GM18519 (cell line): Measurements from ENCODE around the gene SLC16A8.

Source experiments
- ATAC-seq: cut with Tn5 transposase; IDR thresholded peaks from one replicate; pipeline ENCODE4 v1.9.1; 2021; ENCODE audit warnings: mild to moderate bottlenecking, moderate library complexity; ENCODE audit not compliant: unreplicated experiment, low FRiP score

Gene SLC16A8

DNA sequence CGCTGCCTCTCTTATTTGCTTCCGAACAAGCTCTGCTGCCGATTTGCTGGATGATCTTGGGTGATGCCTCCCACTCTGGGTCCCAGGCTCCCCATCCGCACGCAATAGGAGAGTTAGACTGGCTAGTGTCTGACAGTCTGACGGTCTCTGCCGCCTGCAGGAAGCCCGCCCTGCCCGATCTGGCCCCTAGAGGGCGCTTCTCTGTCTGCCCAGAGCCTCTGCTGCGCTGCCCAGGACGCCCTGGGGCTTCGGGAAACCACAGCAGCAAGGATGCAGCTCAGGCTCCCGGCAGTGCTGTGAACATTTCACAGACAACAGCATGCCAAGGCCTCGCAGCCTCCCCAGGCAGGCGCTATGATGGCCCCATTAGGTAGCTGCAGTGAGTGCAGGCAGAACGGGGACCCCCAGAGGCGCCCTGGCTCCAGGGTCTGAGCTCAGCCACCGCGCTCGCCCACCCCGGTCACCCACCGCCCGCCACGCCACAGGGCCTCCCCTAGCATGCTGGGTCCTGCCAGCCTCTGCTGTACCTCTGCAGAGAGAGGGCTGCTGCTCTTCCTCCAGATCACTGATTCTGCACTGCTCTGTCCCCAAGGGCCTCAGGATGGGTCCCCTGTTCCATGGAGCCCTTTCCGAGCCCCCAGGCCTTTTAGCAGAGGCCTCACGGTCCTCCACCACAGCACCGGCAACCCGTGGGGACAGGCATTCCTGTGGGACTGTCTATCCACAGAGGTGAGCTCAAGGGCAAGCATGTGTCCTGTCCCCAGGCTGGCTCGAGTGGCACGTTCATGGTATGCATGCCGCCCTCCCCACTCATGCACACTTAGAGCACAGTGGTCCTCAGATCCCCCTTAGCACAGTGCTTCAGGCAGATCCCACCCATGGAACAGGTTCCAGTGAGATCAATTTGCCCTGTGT, 30.8 kb upstream of the SLC16A8 start:
- no peak for ATAC-seq

DNA sequence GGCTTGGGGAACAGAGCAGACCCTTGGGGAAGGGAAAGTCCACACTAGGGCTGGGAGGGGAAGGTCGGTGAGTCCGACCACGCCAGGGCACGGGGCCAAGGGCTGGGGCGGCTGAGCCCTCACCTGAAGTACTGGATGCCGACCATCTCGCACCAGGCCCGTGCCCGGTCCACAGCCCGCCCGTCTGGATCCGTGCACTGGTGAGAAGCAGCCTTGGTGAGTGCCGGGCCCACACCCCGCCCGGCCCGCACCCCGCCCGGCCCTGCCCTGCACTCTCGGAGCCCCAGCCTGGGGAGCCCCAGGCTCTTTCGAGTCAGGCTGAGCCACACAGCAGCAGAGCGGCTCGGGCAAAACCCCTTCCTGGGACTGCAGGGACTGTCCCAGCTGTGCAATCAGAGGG, 28.4 kb upstream of the SLC16A8 start:
- no peak for ATAC-seq

- ATAC-seq: no peak
Observed at GRCh38 chr22:38111925-38112355, 28.0 kb upstream of the SLC16A8 start.

DNA sequence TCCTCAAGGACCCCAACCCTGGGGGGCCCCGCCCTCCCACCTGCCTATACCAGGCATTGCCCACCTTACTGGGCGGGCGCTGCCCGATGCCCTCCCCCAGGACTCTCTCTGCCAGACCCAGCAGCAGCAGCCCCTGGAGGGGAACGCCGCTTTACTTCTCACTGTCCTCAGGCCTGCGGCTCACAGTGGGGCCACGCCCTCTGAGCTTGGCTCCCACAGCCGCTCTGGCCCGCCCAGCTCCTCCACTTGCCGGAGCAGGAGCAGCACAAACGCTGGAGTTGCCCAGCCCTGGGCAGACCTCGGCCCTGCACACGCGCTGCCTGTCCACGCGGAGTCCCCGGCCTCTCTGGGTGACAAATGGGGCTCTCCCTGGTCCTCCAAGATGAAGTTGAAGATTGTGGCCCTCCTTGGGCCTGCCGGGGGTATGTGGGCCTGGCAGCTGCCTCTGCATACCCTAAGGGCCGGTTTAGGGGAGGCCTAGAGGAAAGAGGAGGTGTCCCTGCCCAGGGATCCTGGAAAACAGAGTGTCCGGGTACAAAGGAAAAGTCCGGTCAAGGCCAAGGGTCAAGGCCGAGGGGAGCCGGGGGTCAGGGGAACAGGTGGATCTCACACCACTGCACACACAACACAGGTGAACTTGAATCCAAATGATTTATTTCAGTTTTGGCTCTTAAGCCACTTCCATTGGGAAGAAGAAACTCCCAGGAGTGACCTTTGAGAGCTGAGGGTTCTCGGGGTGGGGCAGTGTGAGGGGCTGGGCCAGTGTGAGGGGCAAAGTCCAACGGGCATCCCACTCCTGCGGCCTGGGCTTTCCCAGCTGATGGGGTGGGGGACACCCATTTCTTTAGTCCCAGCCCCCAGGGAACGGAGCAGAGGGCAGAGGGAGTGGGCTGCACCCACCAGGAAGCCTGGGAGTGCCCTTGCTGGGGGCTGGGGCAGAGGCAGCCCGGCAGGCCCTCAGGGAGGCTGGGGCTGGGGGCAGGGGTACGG, 27.2 kb upstream of the SLC16A8 start:
- no peak for ATAC-seq

DNA sequence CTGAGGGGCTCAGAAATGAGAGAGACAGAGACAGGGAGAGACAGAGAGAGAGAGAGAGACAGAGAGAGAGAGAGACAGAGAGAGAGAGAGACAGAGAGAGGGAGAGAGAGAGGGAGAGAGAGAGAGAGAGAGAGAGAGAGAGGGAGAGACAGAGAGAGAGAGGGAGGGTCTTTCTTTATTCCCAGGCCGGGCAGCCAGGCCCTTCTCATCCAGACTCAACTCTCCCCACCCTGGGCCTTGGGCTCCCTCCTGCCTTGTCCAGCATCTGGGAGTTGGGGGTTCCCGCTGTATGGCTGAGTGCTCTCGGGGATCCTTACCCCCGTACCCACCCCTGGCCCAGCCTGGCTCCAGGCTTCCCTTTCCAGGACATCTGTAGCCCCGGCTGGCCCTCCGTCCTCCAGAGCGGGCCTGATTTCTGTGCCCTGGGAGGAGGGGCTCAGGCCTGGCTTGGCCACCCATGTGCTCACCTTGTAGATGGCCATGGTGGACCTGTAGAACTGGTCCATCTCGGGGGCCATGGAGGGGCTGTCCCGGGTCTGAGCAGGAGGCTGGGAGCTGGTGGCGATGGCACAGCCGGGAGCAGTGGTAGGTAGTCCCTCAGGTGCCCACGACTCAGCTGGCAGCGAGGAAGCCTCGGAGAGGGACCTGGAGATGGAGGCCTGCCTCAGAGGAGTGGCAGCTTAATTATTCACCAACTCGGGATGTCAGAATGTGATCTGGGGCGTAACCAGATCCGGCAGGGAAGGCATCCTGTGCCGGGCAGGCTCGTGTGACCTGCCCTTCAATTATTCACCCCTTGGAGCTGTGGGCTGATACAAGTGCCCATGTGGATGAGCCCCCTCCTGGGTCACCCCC, 26.3 kb upstream of the SLC16A8 start, which contains the start of gene BAIAP2L2:
BAIAP2L2 (minus strand) TSS at position 677 of the 855 bp plus-strand sequence; CDS start at position 518, 159 bp downstream.
- ATAC-seq: no peak

DNA sequence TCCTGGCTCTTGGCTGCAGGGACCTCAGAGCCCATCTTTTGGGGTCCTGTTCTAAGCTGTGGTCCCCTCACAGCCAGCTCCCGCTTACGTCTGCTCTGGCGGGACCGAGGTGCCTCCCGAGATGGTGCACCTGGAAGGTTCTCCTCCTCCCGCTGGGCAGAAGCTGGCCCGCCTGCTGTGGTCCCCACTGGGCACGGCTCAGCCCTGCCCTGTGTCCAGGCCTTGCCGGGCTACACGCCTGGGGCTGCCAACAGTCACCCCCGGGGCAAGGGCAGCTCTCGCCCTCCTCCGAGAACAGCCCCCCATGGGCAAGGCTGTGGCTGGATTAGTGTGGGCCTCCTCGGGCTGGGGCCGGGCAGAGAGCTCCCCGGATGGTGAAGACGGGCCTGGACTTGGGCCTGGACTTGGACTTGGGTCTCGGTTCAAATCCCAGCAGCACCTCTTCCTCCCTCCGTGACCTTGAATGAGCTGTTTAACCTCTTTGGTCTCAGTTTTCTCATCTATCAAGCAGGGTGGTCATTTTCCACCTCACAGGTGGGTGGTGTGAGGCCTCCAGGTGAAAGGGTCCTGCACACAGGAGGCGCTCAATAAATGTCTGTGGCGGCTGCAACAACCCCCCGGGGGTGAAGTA, 25.5 kb upstream of the SLC16A8 start:
- no peak for ATAC-seq

- ATAC-seq: no peak
Observed at GRCh38 chr22:38108561-38109319, 24.8 kb upstream of the SLC16A8 start.

DNA sequence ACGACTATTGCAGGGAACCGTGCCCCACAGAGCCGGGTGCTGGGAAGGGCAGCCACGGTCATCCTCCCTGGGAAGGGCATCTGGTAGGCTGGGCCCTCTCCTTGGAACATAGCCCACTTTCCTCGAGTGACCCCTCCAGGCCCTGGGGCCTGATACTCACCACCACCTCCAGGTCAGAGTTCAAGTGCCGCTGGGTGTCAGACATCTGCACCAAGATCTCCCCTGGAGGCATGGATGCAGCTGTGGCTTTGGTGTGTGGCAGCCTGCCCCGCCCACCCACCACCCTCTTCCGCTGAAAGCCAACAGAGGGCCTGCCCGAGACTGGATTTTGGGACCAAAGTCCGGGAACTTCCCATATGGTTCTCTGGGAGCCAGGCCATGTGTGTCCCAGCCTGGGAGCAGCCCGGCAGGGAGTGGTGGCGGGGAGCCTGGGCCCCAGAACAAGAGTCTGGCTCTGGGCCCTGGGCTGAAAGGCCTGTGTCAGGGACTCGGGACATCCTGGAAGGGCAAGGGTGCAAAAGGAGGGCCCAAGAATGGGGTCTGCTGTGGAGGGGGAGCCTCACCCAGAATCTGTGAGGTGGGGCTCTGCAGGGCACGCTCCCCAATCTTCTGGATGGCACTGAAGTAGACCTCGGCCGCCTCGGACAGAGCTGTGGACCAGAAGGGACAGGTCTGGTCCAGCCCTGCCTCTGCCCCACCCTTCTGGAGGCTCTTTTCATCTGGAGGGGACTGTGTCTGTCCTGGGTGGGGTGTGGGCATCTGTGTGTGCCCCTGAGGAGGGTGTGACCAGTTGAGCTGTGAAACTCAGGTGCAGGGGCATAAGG, 23.9 kb upstream of the SLC16A8 start:
- ATAC-seq: no peak

DNA sequence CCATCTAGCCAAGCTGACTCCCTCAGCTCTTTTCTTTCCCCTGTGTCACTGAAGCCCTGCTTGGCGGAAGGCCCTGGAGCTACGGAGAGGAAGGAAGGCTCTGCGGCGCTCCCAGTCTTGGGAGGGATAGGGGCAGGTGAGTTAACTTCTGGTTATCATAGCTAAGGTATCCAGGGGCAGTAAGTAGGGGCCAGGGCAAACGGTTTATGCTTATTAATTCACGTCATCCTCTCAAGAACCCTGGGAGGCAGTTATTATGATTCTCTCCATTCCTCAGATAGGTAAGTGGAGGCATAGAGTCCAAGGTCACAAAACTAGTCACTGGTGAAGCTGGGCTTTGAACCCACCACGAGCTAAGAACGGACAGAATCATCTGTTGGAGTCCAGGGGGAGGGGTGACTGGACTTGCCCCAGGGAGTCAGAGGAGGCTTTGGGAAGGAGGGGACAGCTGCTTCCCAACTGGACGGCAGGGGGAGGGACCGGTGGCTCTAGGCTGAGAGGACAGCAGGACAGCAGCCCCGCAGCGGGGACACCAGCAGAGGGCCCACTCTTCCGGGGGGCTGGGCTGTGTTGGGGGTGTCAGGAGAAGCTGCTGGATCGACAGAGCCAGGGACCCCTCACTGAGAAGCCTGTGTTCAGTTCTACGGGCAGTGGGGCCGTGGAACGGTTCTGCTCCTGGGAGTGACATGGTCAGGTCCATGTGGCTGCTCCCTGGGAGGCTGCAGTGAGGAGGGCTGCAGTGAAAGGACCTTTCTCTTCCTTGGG, 23.0 kb upstream of the SLC16A8 start:
- ATAC-seq: no peak

- ATAC-seq: no peak
Observed at GRCh38 chr22:38104084-38104483, 20.1 kb upstream of the SLC16A8 start.

DNA sequence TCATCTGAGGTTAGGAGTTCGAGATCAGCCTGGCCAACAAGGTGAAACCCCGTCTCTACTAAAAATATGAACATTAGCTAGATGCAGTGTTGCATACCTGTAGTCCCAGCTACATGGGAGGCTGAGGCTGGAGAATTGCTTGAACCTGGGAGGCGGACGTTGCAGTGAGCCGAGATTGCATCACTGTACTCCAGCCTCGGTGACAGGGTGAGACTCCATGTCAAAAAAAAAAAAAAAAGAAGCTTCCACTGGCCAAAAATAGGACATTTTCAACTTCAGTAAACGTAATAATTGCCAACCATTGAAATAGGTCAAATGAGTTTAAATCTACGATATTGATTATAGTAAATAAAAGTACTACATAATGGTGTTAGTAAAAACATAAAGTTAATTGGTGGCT, 19.7 kb upstream of the SLC16A8 start:
- ATAC-seq: no peak

GRCh38 chr22:38098410-38099249, 14.6 kb upstream of the SLC16A8 start:
- ATAC-seq: no peak

GRCh38 chr22:38097557-38098409, 13.8 kb upstream of the SLC16A8 start:
- ATAC-seq: no peak

DNA sequence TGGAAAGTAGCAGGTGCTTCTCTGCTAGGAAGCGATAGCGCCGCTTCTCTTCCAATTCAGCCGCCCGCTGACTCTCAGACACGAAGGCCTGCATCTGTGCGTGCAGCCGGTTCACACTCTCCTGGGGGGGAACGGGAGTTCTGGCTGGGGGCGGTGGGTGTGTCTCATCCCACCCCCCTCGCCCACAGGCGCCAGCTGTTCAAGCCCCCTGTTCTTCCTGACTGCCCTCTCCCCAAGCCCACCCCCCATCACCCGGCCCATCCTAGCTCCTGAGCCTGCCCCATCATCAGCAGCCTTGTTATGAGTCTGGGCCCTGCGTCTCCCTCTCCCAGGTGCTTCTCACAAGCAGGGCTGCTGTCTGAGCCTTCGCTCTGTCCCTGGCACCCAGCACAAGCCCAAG, 13.1 kb upstream of the SLC16A8 start:
- no peak for ATAC-seq

- ATAC-seq: no peak
Observed at GRCh38 chr22:38089474-38089851, 5.5 kb upstream of the SLC16A8 start.
